NCI-H345 (cell line): ENCODE data around the gene ING3.

Source experiments
- DNase-seq: peaks from one replicate; lab custom pipeline; 2025; lab: John Stamatoyannopoulos, UW

Gene ING3

DNA sequence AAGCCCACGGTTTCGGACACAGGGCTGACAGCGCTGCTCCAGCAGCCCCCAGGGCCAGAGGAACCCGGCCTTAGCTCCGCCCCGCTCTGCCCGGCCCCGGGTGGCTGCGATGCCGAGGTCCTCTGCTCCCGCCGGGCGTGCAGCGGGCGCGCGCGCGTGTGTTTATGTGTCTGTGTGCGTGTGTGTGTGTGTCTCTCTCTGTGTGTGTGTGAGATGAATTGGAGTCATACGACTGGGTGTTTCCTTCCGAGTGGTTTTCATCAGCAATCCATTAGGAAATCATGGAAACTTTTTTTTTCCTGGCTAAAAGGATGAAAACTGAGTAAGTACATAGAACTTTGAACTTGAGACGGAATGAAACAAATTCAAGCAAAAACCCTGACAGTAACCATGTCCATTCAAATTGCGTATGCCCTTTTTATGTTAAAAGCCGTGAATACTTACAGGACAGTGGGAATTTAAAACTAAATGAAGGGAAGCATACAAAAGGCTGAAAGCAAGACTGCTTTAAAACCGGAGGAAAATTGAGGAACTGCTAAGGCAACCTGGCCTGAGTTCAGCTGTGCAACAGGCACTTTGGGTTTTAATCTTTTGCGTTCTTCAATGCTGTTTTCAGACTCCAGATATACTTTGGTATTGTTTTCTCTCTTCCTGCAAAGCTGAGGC lies 38.1 kb downstream of the ING3 start, which contains the start of gene CPED1:
Gene CPED1, plus strand, starts transcription at position 121 of the 666 bp plus-strand sequence. CDS start 911 bp downstream, outside the sequence.
- peak; percentile 38 for DNase-seq

DNA sequence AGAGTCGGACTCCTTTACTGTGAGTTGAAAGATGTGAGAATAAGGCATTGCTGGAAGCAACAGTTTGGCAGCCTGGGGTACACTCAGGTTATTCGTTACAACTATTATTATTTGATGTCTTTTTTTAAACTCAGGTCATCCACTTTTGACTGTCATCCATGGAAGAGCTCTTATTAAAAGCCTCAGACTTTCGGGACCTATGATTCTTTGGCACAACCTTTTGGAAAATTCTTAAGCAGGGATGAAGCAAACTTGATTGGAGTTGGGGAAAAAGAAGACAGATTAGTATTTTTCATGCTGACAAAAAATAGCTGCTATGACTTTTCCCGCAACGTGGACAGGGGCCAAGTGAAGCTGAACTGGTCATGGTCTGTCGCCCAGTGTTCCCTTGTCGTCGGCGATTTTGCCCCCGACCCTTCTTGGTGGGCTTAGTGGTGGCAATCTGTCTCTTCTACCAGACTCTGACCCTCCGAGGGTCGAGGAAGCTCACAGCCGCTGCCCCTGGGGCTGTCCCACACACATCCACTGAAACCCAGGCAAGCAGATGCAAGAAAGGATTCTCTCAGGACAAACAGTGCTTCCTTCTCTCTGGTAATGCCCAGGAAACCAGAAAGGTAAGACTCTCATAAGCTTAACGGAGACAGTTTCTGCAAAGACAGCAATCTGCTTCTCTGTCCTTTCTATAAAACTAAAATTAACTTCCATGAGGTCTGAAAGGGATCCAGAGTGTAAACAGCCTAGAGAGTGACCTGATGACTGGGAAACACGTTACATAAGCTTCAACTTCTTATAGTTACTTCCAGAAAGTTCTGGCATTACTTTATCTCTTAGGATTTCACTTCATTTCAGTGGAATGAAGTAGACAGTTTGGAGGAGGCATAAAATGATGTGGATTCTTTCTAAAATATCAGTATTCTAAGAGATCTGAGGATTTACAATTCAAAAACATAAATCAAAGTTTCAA lies 39.0 kb downstream of the ING3 start:
- DNase-seq, result no peak

DNA sequence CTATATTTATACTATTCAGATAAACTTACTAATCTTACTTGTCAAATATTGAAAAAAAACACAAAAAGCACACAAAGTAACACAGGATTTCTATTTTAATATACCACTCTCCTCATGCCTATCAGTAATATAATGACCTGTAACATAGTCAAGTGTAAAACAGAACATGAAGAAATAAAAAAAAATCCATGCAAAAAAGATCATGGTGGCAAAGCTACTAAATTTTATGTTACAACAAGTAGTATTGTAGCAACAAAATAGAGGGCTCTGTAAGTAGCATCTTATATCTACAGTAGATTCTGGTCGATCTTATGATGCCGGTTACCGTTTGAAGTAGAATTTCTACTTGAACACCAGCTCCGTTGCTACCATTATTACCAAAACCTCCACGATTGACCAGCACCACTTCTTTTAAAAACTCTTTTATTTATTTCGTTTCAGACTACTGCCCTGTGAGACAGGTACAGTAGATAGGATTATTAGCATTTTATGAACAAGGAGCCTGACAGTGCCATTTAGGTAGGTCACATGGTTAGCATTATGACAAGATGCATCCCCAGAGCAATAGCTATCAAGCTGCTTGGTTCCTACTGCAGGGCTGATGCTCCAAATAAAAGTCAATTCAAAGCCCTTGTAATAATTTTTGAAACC lies 40.0 kb downstream of the ING3 start:
- DNase-seq, result no peak

DNA sequence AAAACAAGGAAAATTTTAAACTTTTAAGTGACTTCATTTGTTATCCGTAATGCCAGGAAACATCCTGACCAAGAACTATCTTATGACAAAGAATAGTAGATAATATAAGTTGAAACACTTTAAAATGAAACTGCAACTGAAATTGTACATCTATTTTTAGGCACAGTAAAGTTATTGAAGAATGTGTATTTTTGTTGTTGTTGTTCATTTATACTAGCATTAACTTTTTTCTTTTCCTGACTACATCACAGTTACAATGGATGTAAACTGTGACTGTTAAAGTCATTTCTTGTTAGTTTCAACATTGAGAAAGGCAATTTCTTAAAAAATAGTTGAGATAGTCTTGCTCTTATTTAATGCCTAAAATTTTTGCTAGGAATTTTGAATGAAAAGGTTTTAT lies 40.6 kb downstream of the ING3 start:
- no peak for DNase-seq

DNA sequence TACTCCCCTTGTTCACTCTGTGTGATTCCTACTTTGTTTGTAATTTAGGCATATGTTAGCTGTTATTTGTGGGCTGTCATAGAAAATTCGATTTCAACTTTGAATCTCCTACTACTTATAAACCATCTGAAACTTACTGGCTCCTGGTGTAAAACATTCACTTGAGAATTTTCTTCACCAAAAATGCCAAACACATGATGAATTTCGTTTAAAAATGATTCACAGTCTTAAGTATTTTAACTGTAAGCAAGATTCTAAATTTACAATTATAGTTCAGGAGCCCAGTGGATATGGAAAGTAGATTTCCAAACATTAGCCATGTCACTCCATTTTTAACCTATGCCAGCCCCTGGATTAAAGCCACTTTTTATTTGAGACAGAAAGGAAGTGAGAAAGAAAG lies 41.0 kb downstream of the ING3 start:
- DNase-seq, result no peak

- no peak for DNase-seq
Observed at GRCh38 chr7:120992272-120992964, 41.8 kb downstream of the ING3 start.

DNA sequence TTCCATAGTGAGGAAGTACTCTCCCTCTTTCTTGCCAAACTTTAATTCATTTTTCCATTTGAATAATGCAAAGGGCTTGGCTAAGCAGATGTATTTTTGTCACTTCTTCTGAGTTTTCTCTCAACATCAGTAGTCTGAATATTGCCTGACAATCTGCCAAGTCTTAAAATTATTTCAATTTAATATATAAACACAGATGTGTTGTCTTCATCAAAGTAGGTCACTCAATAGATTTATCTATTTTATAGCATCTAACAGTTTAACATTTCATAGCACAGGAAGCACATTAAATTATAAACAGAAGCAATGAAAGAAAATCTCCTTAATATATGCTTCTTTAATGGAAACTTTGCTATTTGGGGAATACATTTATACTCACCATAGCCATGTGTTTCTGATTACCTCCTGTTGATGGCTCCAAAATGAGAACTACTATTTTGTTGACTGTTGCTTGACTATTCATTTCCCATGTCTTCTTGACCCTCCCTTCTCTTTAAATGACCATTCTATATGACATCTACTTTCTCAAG lies 42.5 kb downstream of the ING3 start:
- DNase-seq, result no peak

GRCh38 chr7:120993553-120994191 lies 43.1 kb downstream of the ING3 start:
- DNase-seq, result no peak

GRCh38 chr7:120994512-120995410 lies 44.2 kb downstream of the ING3 start:
- no peak for DNase-seq

DNA sequence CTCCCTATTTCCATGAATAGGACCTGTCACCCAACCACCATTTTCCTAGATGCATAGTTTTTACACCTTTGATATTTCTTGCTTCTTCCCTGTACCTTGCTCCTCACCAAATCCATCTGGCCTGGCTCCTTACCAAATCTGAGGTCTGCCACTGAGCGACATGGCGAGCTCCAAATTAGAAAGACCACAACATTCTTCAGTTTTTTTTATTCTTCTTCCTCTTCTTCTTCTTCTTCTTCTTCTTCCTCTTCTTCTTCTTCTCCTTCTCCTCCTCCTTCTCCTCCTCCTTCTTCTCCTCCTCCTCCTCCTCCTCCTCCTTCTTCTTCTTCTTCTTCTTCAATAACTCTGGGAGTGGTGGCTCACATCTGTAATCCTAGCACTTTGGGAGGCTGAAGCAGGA lies 45.1 kb downstream of the ING3 start:
- DNase-seq, result no peak

DNA sequence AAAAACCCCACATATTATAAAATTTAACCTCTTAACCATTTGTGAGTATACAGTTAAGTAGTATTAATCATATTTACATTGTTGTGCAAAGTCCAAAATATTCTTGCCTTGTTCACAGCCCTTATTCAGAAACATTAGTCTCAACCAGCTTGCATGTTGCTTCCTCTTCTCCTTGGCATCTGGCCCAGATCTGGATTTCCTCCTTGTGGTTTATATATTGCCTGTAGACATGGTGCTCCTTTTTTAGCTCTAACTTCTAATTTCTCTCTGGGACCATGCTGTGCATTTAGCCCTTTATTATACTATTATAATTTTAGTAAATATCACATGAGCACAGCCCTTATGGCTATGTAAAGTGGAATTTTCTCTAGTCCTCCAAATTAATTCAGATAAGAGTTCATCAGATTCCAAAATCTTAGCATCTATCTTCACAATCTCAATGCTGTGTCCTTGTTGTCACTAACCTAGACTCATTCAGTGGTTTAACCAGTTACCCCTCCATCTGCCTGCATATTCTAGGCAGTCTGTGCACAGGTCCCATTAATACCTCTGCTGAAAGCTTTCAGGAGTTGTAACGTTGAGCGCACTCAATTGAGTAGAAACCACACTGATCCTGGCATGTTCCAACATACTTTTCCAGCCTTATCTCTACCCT lies 45.9 kb downstream of the ING3 start:
- DNase-seq, result peak; percentile 2

GRCh38 chr7:120996988-120997345 lies 46.4 kb downstream of the ING3 start:
- no peak for DNase-seq

DNA sequence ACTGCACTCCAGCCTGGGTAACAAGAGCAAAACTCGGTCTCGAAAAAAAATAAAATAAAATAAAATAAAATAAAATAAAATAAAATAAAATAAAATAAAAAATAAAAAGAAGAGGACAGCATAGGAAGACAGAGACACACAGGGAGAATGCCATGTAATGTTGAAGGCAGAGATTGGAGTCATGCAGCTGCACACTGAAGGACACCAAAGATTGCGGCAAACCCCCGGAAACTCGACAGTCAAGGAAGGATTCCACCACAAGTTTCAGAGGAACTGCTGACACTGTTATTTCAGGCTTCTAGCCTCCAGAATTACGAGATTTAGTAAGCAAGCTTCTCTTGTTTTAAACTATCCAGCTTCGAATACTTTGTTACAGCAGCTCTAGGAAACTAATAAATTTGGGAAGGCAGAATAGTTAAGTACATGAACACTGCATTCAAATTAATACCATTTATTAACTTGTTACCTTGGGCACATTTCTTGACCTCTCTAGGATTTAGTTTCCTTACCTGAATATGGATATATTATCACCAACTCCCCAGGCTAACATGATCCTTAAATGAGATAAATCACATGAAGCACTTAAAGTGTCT lies 47.4 kb downstream of the ING3 start:
- no peak for DNase-seq

DNA sequence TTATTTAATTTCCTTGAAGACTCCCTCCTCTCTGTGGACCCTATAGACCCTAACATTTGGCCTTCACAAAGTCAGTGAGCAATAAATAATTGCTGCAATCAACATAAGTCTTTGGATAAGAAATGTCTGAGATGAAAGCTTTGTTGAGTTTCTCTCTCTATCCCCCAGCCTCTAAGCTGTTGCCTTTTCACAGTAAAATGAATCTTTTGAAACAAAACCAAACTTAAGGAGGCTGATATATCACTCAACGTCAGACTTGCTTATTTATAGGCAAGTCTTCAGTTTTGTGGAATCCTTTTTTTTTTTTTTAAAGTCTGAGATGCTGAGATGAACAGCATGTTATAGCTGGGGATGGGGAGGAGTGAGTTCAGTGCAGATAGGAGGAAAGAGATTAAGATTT lies 47.9 kb downstream of the ING3 start:
- no peak for DNase-seq

DNA sequence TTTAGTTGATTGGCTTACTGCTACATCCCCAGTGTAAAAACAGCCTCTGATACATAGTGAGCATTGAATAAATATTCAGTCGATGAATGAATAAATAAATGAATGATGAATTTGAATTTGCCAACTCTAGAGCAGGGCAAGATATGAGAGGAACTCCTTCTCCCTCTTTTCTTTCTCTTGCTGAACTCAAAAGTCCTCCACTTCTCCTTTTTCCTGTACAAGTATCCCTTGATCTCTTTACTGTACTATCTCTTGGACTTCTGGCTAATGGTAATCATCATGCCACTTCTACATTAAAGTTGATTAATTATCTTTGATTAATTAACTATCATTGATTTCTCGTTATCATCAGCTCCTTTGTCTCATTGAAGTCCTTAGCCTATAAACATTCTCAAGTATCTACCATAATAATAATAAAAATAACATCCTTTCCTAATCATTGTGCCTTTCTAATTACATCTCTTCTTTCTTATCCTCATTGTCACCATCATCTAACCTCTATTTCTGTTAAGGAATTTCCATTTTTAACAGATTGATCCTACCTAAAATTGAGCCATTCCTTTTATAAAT lies 48.5 kb downstream of the ING3 start:
- no peak for DNase-seq

- DNase-seq, result no peak
Observed at GRCh38 chr7:121000081-121000983, 49.8 kb downstream of the ING3 start.

- DNase-seq, result no peak
Observed at GRCh38 chr7:121001234-121001906, 50.8 kb downstream of the ING3 start.
